Mononuclear cell (primary cell): Measurements from ENCODE around the gene CLCN5. TPM values are rescaled to one million over a fixed set of nuclear protein-coding genes. Genes with fewer than 3 reads are reported as not detected.

Experiments used
- H3K27me3 ChIP-seq: 2 replicates; pipeline ENCODE4 v1.6.0; 2011; ENCODE audit warnings: low read length, control low read depth; ENCODE audit not compliant: insufficient read depth
- H3K4me1 ChIP-seq: 2 replicates; pipeline ENCODE4 v1.5.1; 2011; ENCODE audit warnings: mild to moderate bottlenecking, low read length, control low read depth; ENCODE audit not compliant: insufficient read depth
- H3K4me3 ChIP-seq: 2 replicates; pipeline ENCODE4 v1.5.1; 2011; ENCODE audit warnings: mild to moderate bottlenecking, low read length, moderate library complexity
- H3K9me3 ChIP-seq: 2 replicates; pipeline ENCODE4 v1.5.1; 2011; ENCODE audit warnings: low read depth, mild to moderate bottlenecking, control low read depth, low read length
- total RNA-seq: library from RNA; depleted of rRNA; stranded (reverse); fragments of >200 nt; gene quantifications from one replicate; pipeline ENCODE4 v1.2.3, GENCODE V29; 2012

The CLCN5 gene
- 2.5 TPM for total RNA-seq

DNA sequence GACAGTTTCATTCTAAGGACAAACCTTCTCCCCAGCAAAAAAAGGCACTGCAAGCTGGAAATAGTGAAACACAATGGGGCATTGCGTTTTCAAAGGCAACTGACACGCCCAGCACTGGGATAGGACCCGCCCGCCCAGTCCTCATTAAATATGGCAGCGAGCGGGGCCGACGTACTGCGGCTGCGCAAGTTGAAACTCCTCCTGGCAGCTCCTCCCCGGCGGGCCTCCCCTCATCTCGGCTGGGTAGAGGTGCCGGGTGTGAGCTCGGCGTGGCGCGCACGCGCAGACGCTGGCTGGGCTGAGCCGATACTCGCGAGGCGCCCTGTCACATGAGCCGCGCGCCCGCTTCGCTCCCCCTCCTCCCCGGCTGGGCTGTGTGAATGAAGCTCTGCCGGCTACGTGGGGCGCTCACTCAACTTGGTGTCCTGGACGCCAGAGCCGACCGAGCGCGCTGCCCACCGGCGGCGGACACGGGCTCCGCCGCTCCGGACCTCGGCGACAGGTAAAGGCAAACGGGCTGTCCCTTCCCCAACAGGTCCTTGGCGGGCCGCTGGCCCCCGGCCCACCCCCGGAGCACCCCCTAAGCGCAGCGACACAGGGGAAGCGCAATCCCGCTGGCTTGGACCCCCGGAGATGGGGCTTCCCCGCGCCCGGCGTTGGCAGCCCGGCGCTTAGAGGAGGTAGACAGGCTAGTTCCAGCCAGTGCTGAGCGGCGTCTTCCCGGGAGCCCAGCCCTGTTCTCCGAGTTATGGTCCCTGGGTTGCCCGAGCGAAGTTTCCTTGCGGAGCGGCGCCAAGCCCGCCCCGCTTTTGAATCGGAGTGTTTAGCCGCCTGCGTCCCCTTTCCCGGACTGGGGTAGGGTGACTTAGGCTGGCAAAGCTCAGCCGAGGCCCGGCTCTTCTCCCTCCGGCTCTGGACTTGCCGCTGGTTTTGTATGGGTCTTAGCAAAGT is at the start of gene CLCN5:
Gene CLCN5 (plus strand): TSS at position 306 of the 951 bp plus-strand sequence. CDS start 2,703 bp downstream, outside the sequence.
- no peaks in the 10 kb centered on the region for H3K27me3 ChIP-seq
- H3K4me1 ChIP-seq, result peaks cover 7% of the 10 kb centered on the region
- peak within 1 kb of the TSS; percentile 55 for H3K4me3 ChIP-seq

DNA sequence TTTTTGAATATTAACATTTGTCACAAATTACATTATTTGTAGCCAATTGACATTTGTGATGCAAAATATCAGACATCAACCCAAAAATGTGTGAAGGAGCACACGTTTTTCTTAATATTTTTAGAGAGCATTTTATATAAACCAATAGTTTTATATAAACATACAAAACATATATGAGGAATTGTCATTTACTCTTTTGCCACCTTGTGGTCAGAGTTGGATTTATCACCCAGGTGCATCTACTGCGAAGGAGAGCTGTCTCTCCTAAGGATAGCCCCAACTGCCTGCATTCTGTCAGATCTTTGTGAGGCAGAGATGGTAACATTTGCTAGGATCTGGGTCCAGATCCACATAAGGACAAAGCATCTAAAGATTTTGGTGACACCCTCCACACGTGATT is 45.6 kb upstream of the CLCN5 start:
- H3K27me3 ChIP-seq, result no peaks in the 10 kb centered on the region
- H3K4me3 ChIP-seq, result no peak overlapping the region
- peaks cover 33% of the 10 kb centered on the region for H3K4me1 ChIP-seq
- no peaks in the 10 kb centered on the region for H3K9me3 ChIP-seq

More for the DNA sequence above, at the start of gene CLCN5:
- no peaks in the 10 kb centered on the region for H3K9me3 ChIP-seq

DNA sequence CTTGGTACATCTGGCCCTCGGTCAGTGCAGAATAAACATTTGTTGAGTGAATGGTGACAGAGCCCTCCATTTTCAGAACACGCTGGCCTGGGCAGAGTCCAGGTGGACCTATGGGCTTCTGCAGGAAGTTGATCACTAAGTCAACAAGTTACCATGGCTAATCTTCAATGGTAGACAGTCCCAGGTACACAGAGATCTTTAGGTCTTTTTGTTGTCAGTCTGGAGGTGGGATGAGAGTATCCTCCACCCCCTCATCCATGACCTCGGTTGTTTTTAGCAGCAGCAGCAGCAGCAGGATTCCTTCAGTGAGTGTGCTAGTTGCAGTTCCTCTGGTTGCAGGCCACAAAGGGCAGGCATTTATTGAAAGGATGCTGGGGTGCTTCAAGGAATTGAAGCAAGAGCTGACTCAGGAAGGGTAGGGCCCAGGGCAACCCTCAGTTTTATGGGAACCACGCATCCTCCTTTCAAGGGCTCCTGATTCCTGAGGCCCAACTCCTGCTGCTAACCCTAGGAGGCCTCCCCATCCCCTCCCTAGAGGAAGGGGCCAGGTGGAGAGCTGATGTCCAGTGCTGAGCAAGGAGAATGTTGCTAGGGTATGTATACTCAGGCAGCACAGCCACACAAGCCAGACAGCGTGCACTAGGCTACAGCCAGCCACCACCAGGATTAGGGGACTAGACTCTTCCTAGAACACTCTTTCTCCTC is 44.8 kb upstream of the CLCN5 start:
- Histone ChIP-seq H3K4me1 (peaks cover 33% of the 10 kb centered on the region), H3K4me3 (no peak overlapping the region), H3K27me3 (no peaks in the 10 kb centered on the region), H3K9me3 (no peaks in the 10 kb centered on the region)

DNA sequence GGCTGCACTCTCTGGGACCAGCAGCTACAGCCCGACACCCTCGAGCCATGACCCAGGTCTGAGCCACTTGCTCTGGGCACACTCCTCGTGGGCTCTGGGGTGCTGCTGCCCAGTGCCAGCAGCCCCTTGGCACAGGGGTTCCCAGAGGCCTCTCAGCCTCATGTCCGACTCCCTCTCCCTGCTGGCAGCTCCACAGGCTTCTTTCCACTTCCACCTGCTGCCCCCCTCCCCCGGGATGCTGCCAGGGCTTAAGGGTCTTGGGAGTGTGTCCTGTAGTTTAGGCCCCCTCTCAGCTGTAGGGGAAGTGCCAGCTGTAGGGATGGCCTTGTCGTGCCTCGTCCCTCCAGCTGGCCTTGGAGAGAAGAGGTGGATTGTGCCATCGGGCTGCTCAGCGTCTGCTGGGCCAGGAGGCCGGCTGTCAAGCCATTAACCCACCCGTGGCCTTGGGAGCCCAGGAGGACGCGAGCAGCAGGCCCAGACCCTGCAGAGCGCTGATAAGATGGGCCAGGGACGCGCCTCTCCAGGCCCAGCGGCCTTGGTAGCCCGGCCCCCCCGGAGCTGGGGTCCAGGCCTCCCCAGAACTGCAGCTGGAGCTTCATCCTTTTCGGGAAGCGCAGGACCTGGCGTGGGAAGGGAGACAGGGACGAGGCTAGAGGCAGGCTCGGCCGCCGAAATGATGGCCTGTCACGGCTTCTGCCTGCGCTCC is 44.1 kb upstream of the CLCN5 start:
- Histone ChIP-seq H3K4me1 (peaks cover 33% of the 10 kb centered on the region), H3K9me3 (no peaks in the 10 kb centered on the region), H3K27me3 (no peaks in the 10 kb centered on the region), H3K4me3 (peak overlapping the region; percentile 46)

DNA sequence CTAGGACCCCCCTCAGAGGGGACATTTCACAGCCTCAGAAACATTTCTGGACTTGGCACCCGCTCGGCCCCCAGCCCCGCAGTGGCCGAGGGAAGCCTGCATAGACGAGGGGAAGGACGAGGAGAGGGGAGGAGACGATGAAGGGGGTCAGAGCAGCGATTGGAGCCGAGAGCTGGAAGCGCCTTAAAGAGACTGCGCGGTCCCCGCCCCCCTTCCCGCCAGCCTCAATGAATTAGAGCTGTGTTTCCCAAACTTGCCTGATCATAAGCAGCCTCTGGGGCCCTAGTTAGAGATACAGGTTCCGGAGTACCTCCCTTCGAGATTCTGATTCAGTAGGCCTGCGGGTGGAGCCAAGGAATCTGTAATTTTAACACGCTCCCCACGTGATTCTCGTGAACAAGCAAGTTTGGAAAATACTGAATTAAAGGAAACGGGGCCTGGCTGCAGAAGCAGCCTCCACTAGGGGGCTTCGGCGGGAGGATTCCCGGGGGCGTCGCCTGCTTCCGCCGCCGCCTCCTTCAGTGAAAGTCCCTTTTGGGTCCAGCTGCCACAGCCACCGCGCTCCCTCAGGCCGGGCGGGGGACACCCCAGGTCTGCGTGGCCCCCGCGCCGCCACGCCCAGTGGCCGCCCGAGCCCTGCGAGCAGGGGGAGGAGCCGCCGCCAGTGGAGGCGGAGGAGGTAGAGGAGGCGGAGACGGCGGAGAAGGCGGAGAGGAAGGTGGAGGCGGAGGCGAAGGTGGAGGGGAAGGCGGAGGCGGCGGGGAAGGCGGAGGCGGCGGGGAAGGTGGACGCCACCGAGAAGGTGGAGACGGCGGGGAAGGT is 43.4 kb upstream of the CLCN5 start, which contains the start of gene USP27X:
Gene USP27X (plus strand): TSS at position 651 of the 822 bp plus-strand sequence. CDS start 824 bp downstream, outside the sequence.
- H3K4me1 ChIP-seq, result peaks cover 33% of the 10 kb centered on the region
- no peaks in the 10 kb centered on the region for H3K9me3 ChIP-seq
- H3K27me3 ChIP-seq, result no peaks in the 10 kb centered on the region
- peak within 1 kb of the TSS; percentile 46 for H3K4me3 ChIP-seq

DNA sequence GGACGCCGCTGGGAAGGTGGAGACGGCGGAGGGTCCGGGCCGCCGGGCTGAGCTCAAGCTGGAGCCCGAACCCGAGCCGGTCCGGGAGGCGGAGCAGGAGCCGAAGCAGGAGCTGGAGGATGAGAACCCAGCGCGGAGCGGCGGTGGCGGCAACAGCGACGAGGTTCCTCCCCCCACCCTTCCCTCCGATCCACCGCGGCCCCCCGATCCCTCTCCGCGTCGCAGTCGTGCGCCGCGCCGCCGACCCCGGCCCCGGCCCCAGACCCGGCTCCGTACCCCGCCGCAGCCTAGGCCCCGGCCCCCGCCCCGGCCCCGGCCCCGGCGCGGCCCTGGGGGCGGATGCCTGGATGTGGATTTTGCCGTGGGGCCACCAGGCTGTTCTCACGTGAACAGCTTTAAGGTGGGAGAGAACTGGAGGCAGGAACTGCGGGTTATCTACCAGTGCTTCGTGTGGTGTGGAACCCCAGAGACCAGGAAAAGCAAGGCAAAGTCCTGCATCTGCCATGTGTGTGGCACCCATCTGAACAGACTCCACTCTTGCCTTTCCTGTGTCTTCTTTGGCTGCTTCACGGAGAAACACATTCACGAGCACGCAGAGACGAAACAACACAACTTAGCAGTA is 42.6 kb upstream of the CLCN5 start:
- Histone ChIP-seq H3K9me3 (no peaks in the 10 kb centered on the region), H3K4me3 (peak overlapping the region; percentile 46), H3K27me3 (no peaks in the 10 kb centered on the region), H3K4me1 (peaks cover 33% of the 10 kb centered on the region)

DNA sequence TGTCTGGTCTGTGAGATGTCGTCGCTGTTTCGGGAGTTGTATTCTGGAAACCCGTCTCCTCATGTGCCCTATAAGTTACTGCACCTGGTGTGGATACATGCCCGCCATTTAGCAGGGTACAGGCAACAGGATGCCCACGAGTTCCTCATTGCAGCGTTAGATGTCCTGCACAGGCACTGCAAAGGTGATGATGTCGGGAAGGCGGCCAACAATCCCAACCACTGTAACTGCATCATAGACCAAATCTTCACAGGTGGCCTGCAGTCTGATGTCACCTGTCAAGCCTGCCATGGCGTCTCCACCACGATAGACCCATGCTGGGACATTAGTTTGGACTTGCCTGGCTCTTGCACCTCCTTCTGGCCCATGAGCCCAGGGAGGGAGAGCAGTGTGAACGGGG is 41.7 kb upstream of the CLCN5 start:
- H3K4me1 ChIP-seq, result peaks cover 33% of the 10 kb centered on the region
- no peak overlapping the region for H3K4me3 ChIP-seq
- H3K9me3 ChIP-seq, result no peaks in the 10 kb centered on the region
- H3K27me3 ChIP-seq, result no peaks in the 10 kb centered on the region

DNA sequence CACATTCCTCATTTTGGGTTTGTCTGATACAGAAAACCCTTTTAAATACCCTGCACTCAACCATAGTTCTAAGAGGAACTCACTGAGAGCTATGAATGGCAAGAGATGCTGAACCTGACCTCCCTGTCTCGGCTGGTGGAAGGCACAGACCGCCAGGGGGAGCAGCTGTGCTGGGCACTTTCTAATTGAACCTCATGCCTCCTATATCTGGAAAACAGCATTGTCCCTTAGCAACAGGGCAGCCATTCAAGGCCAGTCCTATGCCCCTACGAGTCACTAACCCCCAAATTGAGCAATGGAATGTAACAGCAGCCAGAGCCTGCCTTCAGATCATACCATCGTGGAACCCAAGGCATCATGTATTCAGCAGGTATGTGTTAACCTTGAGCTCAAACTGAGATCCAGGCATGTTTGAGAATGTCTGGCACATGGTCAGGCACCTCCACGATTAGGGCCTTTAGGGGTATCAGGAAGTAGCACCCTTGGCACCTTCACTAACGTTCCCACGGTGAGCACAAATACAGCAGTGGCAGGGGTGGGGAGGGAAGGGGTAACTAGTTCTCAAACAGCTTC is 38.0 kb upstream of the CLCN5 start:
- H3K4me1 ChIP-seq, result peaks cover 11% of the 10 kb centered on the region
- H3K27me3 ChIP-seq, result no peaks in the 10 kb centered on the region
- no peak overlapping the region for H3K4me3 ChIP-seq
- H3K9me3 ChIP-seq, result no peaks in the 10 kb centered on the region

DNA sequence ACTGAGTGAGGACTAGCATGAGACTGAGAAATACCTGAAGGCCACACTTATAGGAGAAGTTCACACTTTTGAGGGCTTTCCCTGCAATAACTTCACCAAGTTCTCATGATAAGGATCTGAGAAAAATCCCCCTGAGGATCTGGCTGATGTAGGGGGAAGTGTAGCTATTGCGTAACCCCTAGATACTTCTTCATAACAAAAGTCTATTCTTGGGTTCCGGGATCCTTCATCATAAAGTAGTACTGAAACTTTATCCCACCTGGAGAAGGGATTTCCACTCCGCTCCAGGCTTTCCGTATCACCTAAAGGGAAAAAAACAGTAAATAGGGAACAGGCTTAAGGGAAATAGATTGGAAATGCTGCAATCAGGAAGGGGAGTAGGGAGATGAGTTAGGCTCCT is 29.9 kb upstream of the CLCN5 start:
- H3K27me3 ChIP-seq, result no peaks in the 10 kb centered on the region
- H3K4me3 ChIP-seq, result no peak overlapping the region

DNA sequence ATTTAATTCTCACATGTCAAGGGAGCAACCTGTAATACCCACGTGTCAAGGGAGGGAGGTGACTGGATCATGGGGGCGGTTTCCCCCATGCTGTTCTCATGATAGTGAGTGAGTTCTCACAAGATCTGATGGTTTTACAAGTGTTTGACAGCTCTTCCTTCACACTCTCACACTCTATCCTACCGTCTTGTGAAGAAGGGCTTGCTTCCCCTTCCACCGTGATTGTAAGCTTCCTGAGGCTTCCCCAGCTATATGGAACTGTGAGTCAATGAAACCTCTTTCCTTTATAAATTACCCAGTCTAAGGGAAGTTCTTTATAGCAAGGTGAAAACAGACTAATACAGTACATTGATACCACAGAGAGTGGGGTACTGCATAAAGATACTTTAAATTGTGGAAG is 25.4 kb upstream of the CLCN5 start:
- no peaks in the 10 kb centered on the region for H3K27me3 ChIP-seq

More for the DNA sequence above, 29.9 kb upstream of the CLCN5 start:
- Histone ChIP-seq H3K9me3 (no peaks in the 10 kb centered on the region), H3K4me1 (no peaks in the 10 kb centered on the region)

DNA sequence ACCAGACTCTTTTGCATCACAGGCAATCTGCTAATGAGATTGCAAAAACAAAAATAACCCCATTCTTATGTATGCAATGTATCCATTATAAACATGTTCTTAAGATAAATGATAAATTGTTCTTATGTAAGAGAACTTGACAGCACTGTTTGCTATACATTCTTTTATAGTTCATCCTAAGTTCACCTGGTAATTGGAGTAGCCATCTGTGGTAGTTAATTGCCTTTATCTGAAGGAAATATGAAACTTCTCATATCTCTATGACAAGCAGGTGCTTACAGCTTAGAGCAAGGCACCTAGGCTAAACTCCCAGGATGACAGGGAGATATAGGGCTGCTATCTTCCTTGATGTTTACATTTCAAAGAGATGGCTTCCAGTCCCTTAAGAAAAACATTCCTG is 21.3 kb upstream of the CLCN5 start:
- no peaks in the 10 kb centered on the region for H3K4me1 ChIP-seq

More for the DNA sequence above, 25.4 kb upstream of the CLCN5 start:
- Histone ChIP-seq H3K4me3 (no peak overlapping the region), H3K9me3 (no peaks in the 10 kb centered on the region), H3K4me1 (no peaks in the 10 kb centered on the region)

DNA sequence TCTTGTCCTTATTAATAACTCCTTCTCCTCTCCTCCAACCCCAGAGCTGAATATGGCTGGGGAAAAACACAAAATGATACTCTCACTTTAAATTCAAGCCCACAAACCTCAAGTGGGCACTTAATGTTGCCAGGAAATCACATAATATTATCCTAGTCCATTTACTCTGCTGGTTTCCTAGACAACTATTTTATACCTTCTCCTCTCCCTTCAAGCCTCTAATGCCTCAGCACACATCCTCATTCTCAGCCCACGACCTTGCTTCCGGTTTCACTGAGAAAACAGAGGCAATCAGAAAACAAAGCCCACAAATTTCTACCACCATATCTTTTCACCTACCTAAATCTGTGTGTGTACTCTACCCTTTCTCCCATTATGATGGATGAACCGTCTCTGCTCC is 12.1 kb upstream of the CLCN5 start:
- Histone ChIP-seq H3K4me1 (no peaks in the 10 kb centered on the region), H3K9me3 (no peaks in the 10 kb centered on the region), H3K4me3 (no peak overlapping the region), H3K27me3 (no peaks in the 10 kb centered on the region)

More for the DNA sequence above, 21.3 kb upstream of the CLCN5 start:
- Histone ChIP-seq H3K4me3 (no peak overlapping the region), H3K9me3 (no peaks in the 10 kb centered on the region), H3K27me3 (no peaks in the 10 kb centered on the region)

DNA sequence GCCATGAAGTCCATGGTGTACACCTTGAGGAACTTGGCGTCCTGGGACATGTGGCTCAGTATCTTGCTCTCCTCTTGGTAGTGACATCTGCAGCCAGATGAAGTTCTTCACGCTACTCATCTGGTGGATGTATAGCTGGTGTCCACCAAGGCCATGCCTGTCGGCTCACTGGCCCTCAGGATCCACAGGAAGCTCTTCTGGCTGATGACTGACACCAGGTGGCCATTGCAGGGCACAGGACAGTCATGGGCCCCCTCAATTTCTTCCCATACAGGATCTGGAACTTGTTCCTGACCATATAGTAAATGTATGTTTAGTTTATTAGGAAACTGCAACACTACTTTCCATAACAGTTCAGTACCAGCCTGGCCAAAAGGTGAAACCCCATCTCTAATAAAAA is 10.3 kb upstream of the CLCN5 start:
- no peak overlapping the region for H3K4me3 ChIP-seq
- H3K9me3 ChIP-seq, result no peaks in the 10 kb centered on the region
- H3K27me3 ChIP-seq, result no peaks in the 10 kb centered on the region
- no peaks in the 10 kb centered on the region for H3K4me1 ChIP-seq
